Osteoblast (primary cell): Measurements from ENCODE around the gene SELENOM. TPM values are rescaled to one million over a fixed set of nuclear protein-coding genes. Genes with fewer than 3 reads are reported as not detected.
A peak's percentile ranks its signal among the peaks of the same experiment; 100 is the strongest.

ENCODE experiments used
- DNase-seq: peaks from one replicate; pipeline ENCODE4 v3.0.0; 2011; ENCODE audit warnings: low spot score, mixed read lengths; ENCODE audit not compliant: insufficient read length; ENCODE audit errors: missing footprints
- H2AFZ ChIP-seq: 2 replicates; pipeline ENCODE4 v1.6.0; 2011; ENCODE audit warnings: mild to moderate bottlenecking, low read length
- H3K27ac ChIP-seq: 2 replicates; pipeline ENCODE4 v1.5.1; 2011; ENCODE audit warnings: mild to moderate bottlenecking, low read depth, low read length, moderate library complexity
- H3K27me3 ChIP-seq: 2 replicates; pipeline ENCODE4 v1.6.0; 2012; ENCODE audit warnings: mild to moderate bottlenecking, control low read depth, inconsistent platforms, low read length, moderate library complexity; ENCODE audit not compliant: insufficient read depth
- H3K36me3 ChIP-seq: 2 replicates; pipeline ENCODE4 v1.5.1; 2011; ENCODE audit warnings: mild to moderate bottlenecking, low read length, control low read depth, moderate library complexity; ENCODE audit not compliant: insufficient read depth
- H3K4me1 ChIP-seq: 2 replicates; pipeline ENCODE4 v1.5.1; 2011; ENCODE audit warnings: mild to moderate bottlenecking, low read length, control low read depth, moderate library complexity; ENCODE audit not compliant: insufficient read depth
- H3K4me2 ChIP-seq: 2 replicates; pipeline ENCODE4 v1.6.0; 2011; ENCODE audit warnings: mild to moderate bottlenecking, low read length; ENCODE audit not compliant: insufficient read depth
- H3K4me3 ChIP-seq: fragments of 200-600 bp; sonication (generic); 3 replicates; pipeline ENCODE4 v1.5.1; 2012; ENCODE audit warnings: mild to moderate bottlenecking, low read length, inconsistent platforms; ENCODE audit not compliant: insufficient read depth
- H3K79me2 ChIP-seq: 2 replicates; pipeline ENCODE4 v1.6.0; 2012; ENCODE audit warnings: mild to moderate bottlenecking, low read length, control low read depth, inconsistent platforms; ENCODE audit not compliant: insufficient read depth
- H3K9me3 ChIP-seq: 2 replicates; pipeline ENCODE4 v1.5.1; 2011; ENCODE audit warnings: low read depth, low read length, control low read depth
- H4K20me1 ChIP-seq: 2 replicates; pipeline ENCODE4 v1.6.0; 2012; ENCODE audit warnings: mild to moderate bottlenecking, low read length, control low read depth; ENCODE audit not compliant: insufficient read depth
- total RNA-seq: library from RNA; depleted of rRNA; stranded (reverse); fragments of >200 nt; gene quantifications from 2 replicates; pipeline ENCODE4 v1.2.3, GENCODE V29; 2012
- TF ChIP-seq, protein P1 (sequence below): IDR thresholded peaks from 2 replicates; pipeline ENCODE4 v1.5.1; 2011; ENCODE audit warnings: mild to moderate bottlenecking, low read depth, low read length, moderate library complexity; ENCODE audit errors: extremely low read depth

SELENOM gene
- total RNA-seq, 1 donor, result 157 TPM

GRCh38 chr22:31087744-31088215 is 19.6 kb downstream of the SELENOM start:
- H4K20me1 ChIP-seq, result peaks cover 64% of the 10 kb centered on the region
- peak; percentile 62 for DNase-seq
- no peak overlapping the region for H3K4me2 ChIP-seq
- no peak overlapping the region for H3K4me3 ChIP-seq
- TF ChIP-seq, protein P1, sequence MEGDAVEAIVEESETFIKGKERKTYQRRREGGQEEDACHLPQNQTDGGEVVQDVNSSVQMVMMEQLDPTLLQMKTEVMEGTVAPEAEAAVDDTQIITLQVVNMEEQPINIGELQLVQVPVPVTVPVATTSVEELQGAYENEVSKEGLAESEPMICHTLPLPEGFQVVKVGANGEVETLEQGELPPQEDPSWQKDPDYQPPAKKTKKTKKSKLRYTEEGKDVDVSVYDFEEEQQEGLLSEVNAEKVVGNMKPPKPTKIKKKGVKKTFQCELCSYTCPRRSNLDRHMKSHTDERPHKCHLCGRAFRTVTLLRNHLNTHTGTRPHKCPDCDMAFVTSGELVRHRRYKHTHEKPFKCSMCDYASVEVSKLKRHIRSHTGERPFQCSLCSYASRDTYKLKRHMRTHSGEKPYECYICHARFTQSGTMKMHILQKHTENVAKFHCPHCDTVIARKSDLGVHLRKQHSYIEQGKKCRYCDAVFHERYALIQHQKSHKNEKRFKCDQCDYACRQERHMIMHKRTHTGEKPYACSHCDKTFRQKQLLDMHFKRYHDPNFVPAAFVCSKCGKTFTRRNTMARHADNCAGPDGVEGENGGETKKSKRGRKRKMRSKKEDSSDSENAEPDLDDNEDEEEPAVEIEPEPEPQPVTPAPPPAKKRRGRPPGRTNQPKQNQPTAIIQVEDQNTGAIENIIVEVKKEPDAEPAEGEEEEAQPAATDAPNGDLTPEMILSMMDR, result no peak
- H3K27ac ChIP-seq, result no peak overlapping the region
- H3K4me1 ChIP-seq, result peaks cover 26% of the 10 kb centered on the region
- H3K79me2 ChIP-seq, result peaks cover 93% of the 10 kb centered on the region
- no peaks in the 10 kb centered on the region for H3K27me3 ChIP-seq
- peaks cover 82% of the 10 kb centered on the region for H3K36me3 ChIP-seq
- no peak overlapping the region for H2AFZ ChIP-seq
- no peaks in the 10 kb centered on the region for H3K9me3 ChIP-seq

DNA sequence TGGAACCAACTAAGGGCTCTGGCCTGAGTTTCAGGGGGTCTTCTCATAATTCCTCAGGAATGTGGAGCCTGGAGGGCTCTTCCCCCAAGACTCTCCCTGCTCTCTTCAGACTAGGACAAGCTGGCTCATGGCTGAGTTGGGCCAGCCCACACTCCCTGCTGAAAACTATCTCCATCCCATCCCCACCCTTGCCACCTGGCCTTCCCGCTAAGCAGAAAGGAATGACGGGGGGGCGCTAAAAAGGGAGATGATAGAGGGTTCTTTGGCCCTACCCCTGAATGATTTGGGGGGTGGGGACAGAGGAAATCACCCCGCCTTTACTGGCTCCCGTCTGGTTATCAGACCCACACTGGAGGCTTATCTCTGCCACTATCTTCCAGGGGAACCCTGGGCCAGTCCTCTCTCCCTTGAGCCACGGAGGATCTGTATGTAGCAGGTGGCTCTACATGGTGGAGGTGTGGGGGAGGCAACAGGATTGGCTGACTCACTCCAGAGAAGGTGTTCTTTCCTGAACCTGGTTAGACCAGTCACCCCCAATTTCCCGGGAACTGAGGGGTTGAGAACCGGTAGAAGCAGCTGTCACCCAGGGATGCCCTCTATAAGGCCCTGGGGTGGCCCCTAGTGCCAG is 20.6 kb downstream of the SELENOM start:
- Histone ChIP-seq H3K4me1 (peaks cover 31% of the 10 kb centered on the region), H4K20me1 (peaks cover 65% of the 10 kb centered on the region), H3K9me3 (no peaks in the 10 kb centered on the region), H3K36me3 (peaks cover 72% of the 10 kb centered on the region), H3K79me2 (peaks cover 95% of the 10 kb centered on the region), H3K4me2 (no peak overlapping the region), H3K4me3 (no peak overlapping the region), H2AFZ (no peak overlapping the region), H3K27ac (no peak overlapping the region), H3K27me3 (no peaks in the 10 kb centered on the region)
- TF ChIP-seq, protein P1, result no peak
- peak; percentile 82 for DNase-seq

DNA sequence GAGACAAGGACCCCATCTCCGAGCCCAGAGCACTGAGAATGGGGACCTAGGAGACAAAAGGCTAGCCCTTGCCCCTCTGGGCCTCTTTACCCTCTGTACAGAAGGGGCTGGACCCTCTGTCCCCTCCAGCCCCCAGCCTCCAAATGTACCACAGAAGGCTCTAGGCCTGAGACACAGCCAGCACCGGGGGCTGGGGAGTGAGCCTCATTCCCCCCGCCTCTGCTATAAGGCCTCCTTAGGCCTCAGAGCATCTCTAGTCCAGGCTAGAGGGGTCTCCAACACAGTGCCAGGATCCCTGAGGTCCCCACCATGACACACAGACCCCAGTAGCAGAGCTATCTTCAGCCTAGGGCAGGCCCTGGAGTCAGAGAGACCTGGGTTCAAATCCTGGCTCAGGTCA is 21.4 kb downstream of the SELENOM start:
- H3K79me2 ChIP-seq, result peaks cover 93% of the 10 kb centered on the region
- no peak overlapping the region for H2AFZ ChIP-seq
- no peaks in the 10 kb centered on the region for H3K9me3 ChIP-seq
- H4K20me1 ChIP-seq, result peaks cover 62% of the 10 kb centered on the region
- H3K27me3 ChIP-seq, result no peaks in the 10 kb centered on the region
- peak; percentile 54 for DNase-seq
- peaks cover 31% of the 10 kb centered on the region for H3K4me1 ChIP-seq
- H3K4me2 ChIP-seq, result peak overlapping the region; percentile 93
- peak overlapping the region; percentile 61 for H3K27ac ChIP-seq
- TF ChIP-seq, protein P1, result no peak
- peaks cover 63% of the 10 kb centered on the region for H3K36me3 ChIP-seq
- peak overlapping the region; percentile 95 for H3K4me3 ChIP-seq

- Histone ChIP-seq H3K9me3 (no peaks in the 10 kb centered on the region), H3K4me2 (peak overlapping the region; percentile 93), H3K4me1 (peaks cover 35% of the 10 kb centered on the region), H3K27ac (peak overlapping the region; percentile 61), H3K4me3 (peak overlapping the region; percentile 95), H3K79me2 (peaks cover 89% of the 10 kb centered on the region), H4K20me1 (peaks cover 61% of the 10 kb centered on the region), H2AFZ (no peak overlapping the region), H3K36me3 (peaks cover 58% of the 10 kb centered on the region), H3K27me3 (no peaks in the 10 kb centered on the region)
- DNase-seq, result peak; percentile 68
- TF ChIP-seq, protein P1, result no peak
Observed at GRCh38 chr22:31085493-31085824, 21.9 kb downstream of the SELENOM start.
